Measurements from ENCODE around the gene MEX3C. TPM values are rescaled to one million over a fixed set of nuclear protein-coding genes. Genes with fewer than 3 reads are reported as not detected.

Gene MEX3C
- 109 and 118 TPM in 2 replicates for total RNA-seq (2014; rRNA removed; shearing (Covaris generic))
- polyA plus RNA-seq (2016; fragmentation: Nextera tagmentation; extraction: Ambion mirVana) = 28.8 and 30.9 TPM in 2 replicates
- long read RNA-seq, partial matches to known transcripts = 0 of 1 reads
- long read RNA-seq, other reads (novel, unspliced or antisense) = 0 of 1 reads

- no peaks in the 10 kb centered on the region for H3F3A ChIP-seq (replicated peaks; ENCODE audit: low read depth)
- H3K4me3 Mint-ChIP-seq = peak within 1 kb of the TSS; percentile 97
- H3K9me2 ChIP-seq (ENCODE audit: insufficient read depth) = no peaks in the 10 kb centered on the region
- peak within 1 kb of the TSS; percentile 75 for H3K4me3 ChIP-seq
- no peaks in the 10 kb centered on the region for H3K27me3 ChIP-seq (ENCODE audit: insufficient read depth)
- H3K4me1 ChIP-seq (ENCODE audit: insufficient read depth) = peaks cover 17% of the 10 kb centered on the region
- ATAC-seq (peak; percentile 81), DNase-seq (ENCODE audit: low spot score) (peak; percentile 99)
- H3K4me2 ChIP-seq = peak within 1 kb of the TSS; percentile 87
- peaks cover 39% of the 10 kb centered on the region for H3K79me2 ChIP-seq (replicated peaks; ENCODE audit: insufficient read depth)
- H3K27ac ChIP-seq (ENCODE audit: low read depth) = peak within 1 kb of the TSS; percentile 96
- H4K20me1 ChIP-seq (replicated peaks; ENCODE audit: insufficient read depth) = peaks cover 12% of the 10 kb centered on the region
- H3K27ac Mint-ChIP-seq = peak within 1 kb of the TSS; percentile 99
- H3K27me3 Mint-ChIP-seq (ENCODE audit: insufficient read depth, low read depth, poor library complexity) = peaks cover 9% of the 10 kb centered on the region
- no peak within 1 kb of the TSS for H2AFZ ChIP-seq
- peaks cover 28% of the 10 kb centered on the region for H3K36me3 Mint-ChIP-seq (ENCODE audit: low read depth)
- TF ChIP-seq EZH2 (IDR thresholded peaks at IDR 0.05; ENCODE audit: low read depth, unreplicated experiment) = no peak
- no peak for TF ChIP-seq EZH2phosphoT487 (IDR thresholded peaks at IDR 0.05; ENCODE audit: unreplicated experiment)
- TF ChIP-seq POLR2AphosphoS5 (IDR thresholded peaks at IDR 0.05; ENCODE audit: low read depth) = peak; percentile 90
- no peak for TF ChIP-seq REST (IDR thresholded peaks at IDR 0.05; ENCODE audit: unreplicated experiment)
- peak; percentile 96 for TF ChIP-seq CREB1 (CRISPR knock-in tag; IDR thresholded peaks at IDR 0.05; ENCODE audit: low read depth)
- TF ChIP-seq ZNF331 (CRISPR knock-in tag; IDR thresholded peaks at IDR 0.05; ENCODE audit: low read depth) = no peak
- TF ChIP-seq NANOG (IDR thresholded peaks at IDR 0.05; ENCODE audit: borderline replicate concordance) = no peak
- TF ChIP-seq STAT1 (IDR thresholded peaks at IDR 0.05; ENCODE audit: unreplicated experiment) = no peak
- TF ChIP-seq CTCF (conservative IDR thresholded peaks at IDR 0.05; ENCODE audit: low read depth in 2 of 2) = peak in 1 of 2 experiments; percentile 29; a peak in 2 of 4 replicates
- no peak for TF ChIP-seq ZNF114 (CRISPR knock-in tag; IDR thresholded peaks at IDR 0.05)
- no peak for TF ChIP-seq ZNF462 (CRISPR knock-in tag; IDR thresholded peaks at IDR 0.05)
- 0 out of 2 replicates have a peak, but pooled peaks have one; percentile 15 for TF ChIP-seq ETS1 (IDR thresholded peaks at IDR 0.05)
- TF ChIP-seq JUNB (IDR thresholded peaks at IDR 0.05; ENCODE audit: unreplicated experiment) = no peak
- H3K36me3 ChIP-seq (ENCODE audit: insufficient read depth) = no peaks in the 10 kb centered on the region
- peaks cover 10% of the 10 kb centered on the region; the same call in 2 of the 3 replicates for H3K9me3 Mint-ChIP-seq
- peaks cover 26% of the 10 kb centered on the region for H3K4me1 Mint-ChIP-seq
Measured at GRCh38 chr18:51197661-51198424, at the start of gene MEX3C. Gene MEX3C, minus strand, starts transcription at chr18:51197681. Its CDS starts 361 bp downstream, at chr18:51197320.
